K562 (cell line): Measurements from ENCODE around the gene SLC22A16. TPM values are rescaled to one million over a fixed set of nuclear protein-coding genes. Genes with fewer than 3 reads are reported as not detected.

ENCODE experiments used
- ATAC-seq: fragments of 200-7000 bp; cut with Tn5 transposase; 3 replicates; pipeline ENCODE4 v1.9.1; 2020; ENCODE audit warnings: moderate library complexity
- BruUV-seq: library from RNA; stranded (reverse); fragments of 400-500 nt; replicated peaks from 2 replicates; lab custom pipeline; 2021; lab: Mats Ljungman, UMichigan
- CTCF ChIA-PET: fragments of 300-600 bp; formaldehyde crosslinking; extraction: SDS; loops from one replicate; lab custom pipeline; 2021; ENCODE audit warnings: low intra/inter-chr PET ratio; lab: Yijun Ruan, JAX
- POLR2A ChIA-PET: fragments of 300-600, 350-650 bp; sonication (Branson Sonifier 250); formaldehyde crosslinking; extraction: SDS; loops from one replicate; lab custom pipeline; 2021; ENCODE audit warnings: antibody characterized with exemption, inconsistent platforms; lab: Yijun Ruan, JAX
- DNase-seq, 4 experiments: peaks; one replicate each; pipeline versions ENCODE4 v3.0.0 to v3.0.0-alpha.2; 2011 to 2018; ENCODE audit warnings: low spot score in 3 of 4, mixed read lengths in 3 of 4; ENCODE audit errors: extremely low read depth in 1 of 4
- FAIRE-seq: peaks from 2 replicates; lab custom pipeline; 2011; peaks lifted over from hg19 to GRCh38; lab: Jason Lieb, UNC
- H2AFZ ChIP-seq: 2 replicates; pipeline ENCODE4 v1.6.0; 2011; ENCODE audit warnings: low read depth, low read length, control low read depth, inconsistent platforms
- H3K27ac ChIP-seq: fragments of 200-600 bp; 3 replicates; pipeline ENCODE4 v1.8.0; 2011; ENCODE audit warnings: low read depth, mild to moderate bottlenecking, control low read depth, inconsistent platforms, low read length, moderate library complexity, mixed read lengths; ENCODE audit errors: extremely low read depth
- H3K27me3 ChIP-seq, 2 experiments: fragments of 300-600 bp in 1 of 2; 2 replicates in 1 of 2; 3 replicates in 1 of 2; pipeline versions ENCODE4 v1.6.0 to v1.8.0; 2011; ENCODE audit warnings: inconsistent platforms in 2 of 2, low read length in 2 of 2, mild to moderate bottlenecking in 1 of 2, mixed read lengths in 1 of 2, moderate library complexity in 1 of 2; ENCODE audit not compliant: control insufficient read depth in 2 of 2, insufficient read depth in 2 of 2
- H3K36me3 ChIP-seq: fragments of 300-600 bp; 3 replicates; pipeline ENCODE4 v1.8.0; 2011; ENCODE audit warnings: mild to moderate bottlenecking, low read length, inconsistent platforms; ENCODE audit not compliant: control insufficient read depth, insufficient read depth
- H3K4me1 ChIP-seq, 2 experiments: fragments of 200-600 bp in 1 of 2; replicated peaks in 1 of 2; 2 replicates in 1 of 2; 3 replicates in 1 of 2; pipeline versions ENCODE4 v1.5.1 to v1.8.0; 2011; ENCODE audit warnings: inconsistent platforms in 2 of 2, low read length in 2 of 2, mild to moderate bottlenecking in 1 of 2, mixed read lengths in 1 of 2, moderate library complexity in 1 of 2; ENCODE audit not compliant: control insufficient read depth in 2 of 2, insufficient read depth in 2 of 2
- H3K4me2 ChIP-seq: 2 replicates; pipeline ENCODE4 v1.6.1; 2011; ENCODE audit warnings: low read length, control low read depth, inconsistent platforms, mixed read lengths; ENCODE audit not compliant: insufficient read depth
- H3K4me3 ChIP-seq: fragments of 200-600 bp; sonication (generic), shearing (Covaris generic); 2 replicates; pipeline ENCODE4 v1.5.1; 2016; ENCODE audit warnings: control low read depth, inconsistent platforms
- H3K79me2 ChIP-seq: fragments of 200-600 bp; 3 replicates; pipeline ENCODE4 v1.8.0; 2011; ENCODE audit warnings: low read length, inconsistent platforms; ENCODE audit not compliant: control insufficient read depth, insufficient read depth
- H3K9ac ChIP-seq, 2 experiments: 2 replicates each; pipeline versions ENCODE4 v1.6.0 to v1.6.1; 2011; ENCODE audit warnings: low read depth in 2 of 2, low read length in 2 of 2, control low read depth in 1 of 2, inconsistent platforms in 1 of 2, mild to moderate bottlenecking in 1 of 2, mixed read lengths in 1 of 2; ENCODE audit not compliant: insufficient read depth in 1 of 2
- H3K9me1 ChIP-seq: one replicate; pipeline ENCODE4 v1.6.0; 2011; ENCODE audit warnings: inconsistent platforms, mild to moderate bottlenecking, low read length, moderate library complexity; ENCODE audit not compliant: control insufficient read depth, insufficient read depth
- H3K9me3 ChIP-seq: replicated peaks from 2 replicates; pipeline ENCODE4 v1.5.1; 2011; ENCODE audit warnings: low read depth, low read length, inconsistent platforms; ENCODE audit not compliant: control insufficient read depth, insufficient read depth
- H4K20me1 ChIP-seq: replicated peaks from 2 replicates; pipeline ENCODE4 v1.6.1; 2011; ENCODE audit warnings: low read length, inconsistent platforms, mixed read lengths; ENCODE audit not compliant: control insufficient read depth, insufficient read depth
- ASH1L ChIP-seq: fragments of 450-650 bp; IDR thresholded peaks from 2 replicates; pipeline ENCODE4 v1.6.1; 2018; ENCODE audit warnings: borderline replicate concordance, mild to moderate bottlenecking, low read depth; ENCODE audit not compliant: partially characterized antibody
- BRF1 ChIP-seq: IDR thresholded peaks from 3 replicates; pipeline ENCODE4 v1.6.1; 2011; ENCODE audit warnings: borderline replicate concordance, mild to moderate bottlenecking; ENCODE audit not compliant: insufficient read length; ENCODE audit errors: extremely low read depth
- GTF2E2 ChIP-seq: fragments of 200-800 bp; sonication (Bioruptor generic); IDR thresholded peaks from 2 replicates; pipeline ENCODE4 v1.6.1; 2016; ENCODE audit warnings: missing genetic modification characterization, missing compliant biosample characterization
- SIX5 ChIP-seq, 2 experiments: IDR thresholded peaks; 2 replicates each; pipeline ENCODE4 v1.6.1; 2011; ENCODE audit warnings: low read length in 2 of 2, borderline replicate concordance in 1 of 2, low read depth in 1 of 2, mild to moderate bottlenecking in 1 of 2, moderate library complexity in 1 of 2; ENCODE audit not compliant: insufficient read depth in 1 of 2
- ZNF431 ChIP-seq: sonication (generic); formaldehyde crosslinking; IDR thresholded peaks from 2 replicates; pipeline ENCODE4 v1.8.0; 2022; ENCODE audit warnings: mild to moderate bottlenecking, missing genetic modification reagents
- ZNF551 ChIP-seq: fragments of 250-450 bp; sonication (Bioruptor Pico); IDR thresholded peaks from 2 replicates; pipeline ENCODE4 v1.5.0; 2021; ENCODE audit warnings: mild to moderate bottlenecking, moderate library complexity
- WGBS: fragments of 100-300 bp; shearing (Covaris generic); methylation state at CpG from one replicate; pipeline ENCODE4 v1.1.6; 2016; ENCODE audit warnings: low coverage, mixed read lengths; ENCODE audit not compliant: insufficient coverage; ENCODE audit errors: missing lambda C conversion rate; 5-methylcytosine and 5-hydroxymethylcytosine counted together
- in situ Hi-C: fragments of 300-500 bp; cut with MboI; formaldehyde crosslinking; loops from 4 replicates; pipeline ENCODE4 v1.15.0; 2018; ENCODE audit warnings: inconsistent platforms, mixed read lengths
- intact Hi-C: fragments of 100-400 bp; cut with micrococcal nuclease; formaldehyde crosslinking; loops from 2 replicates; pipeline ENCODE4 v1.14.2; 2022
- polyA plus RNA-seq, 8 experiments: library from polyadenylated mRNA; depleted of rRNA in 4 of 8; stranded (reverse) in 5 of 8; unstranded in 3 of 8; fragments of >200 nt; fragmentation: Nextera tagmentation in 2 of 8; fragmentation: Illumina TruSeq in 1 of 8; extraction: Ambion mirVana in 2 of 8; extraction: Trizol in 1 of 8; gene quantifications; 2 replicates each; pipeline versions ENCODE4 v1.2.1 to v1.2.3, GENCODE V29; 2011 to 2014; ENCODE audit warnings: inconsistent platforms in 1 of 8, missing spikeins in 1 of 8
- total RNA-seq, 7 experiments: library from RNA; depleted of rRNA in 6 of 7; stranded (reverse); fragments of >200 nt in 6 of 7; fragmentation: Illumina TruSeq in 2 of 7; extraction: Trizol in 2 of 7; gene quantifications; 2 replicates each; pipeline versions ENCODE4 v1.2.1 to v1.2.3, GENCODE V29; 2011 to 2021; ENCODE audit warnings: low replicate concordance in 1 of 7

The SLC22A16 gene
- total and polyA plus RNA-seq, 9 of the 15 experiments (the other 6 are each of a cell fraction or from before 2014, with no cell fraction given), result not detected

GRCh38 chr6:110467566-110468140 is 8.8 kb downstream of the SLC22A16 start:
- BruUV-seq, result no TSS peak
- H4K20me1 ChIP-seq, result no peaks in the 10 kb centered on the region
- H3K9ac ChIP-seq, result no peak overlapping the region
- no peaks in the 10 kb centered on the region for H3K79me2 ChIP-seq
- intact Hi-C loops (no loop called here), in situ Hi-C loops (no loop called here)
- DNase-seq, result no peak
- H3K27me3 ChIP-seq, result peaks cover 0 to 9% of the 10 kb centered on the region in 2 experiments; a peak in 3 of 5 replicates
- no peaks in the 10 kb centered on the region for H3K4me1 ChIP-seq
- H3K9me3 ChIP-seq, result no peaks in the 10 kb centered on the region
- no peak for FAIRE-seq
- ATAC-seq, result no peak
- no peak overlapping the region for H3K4me2 ChIP-seq
- no peaks in the 10 kb centered on the region for H3K36me3 ChIP-seq
- no peak for TF ChIP-seq ZNF431 (CRISPR knock-in tag)
- TF ChIP-seq SIX5 (IDR thresholded peaks at IDR 0.05; ENCODE audit: borderline replicate concordance in 1 of 2, insufficient read depth in 1 of 2, low read depth in 1 of 2, low read length in 2 of 2), result no peak
- no peak for TF ChIP-seq ASH1L
- TF ChIP-seq BRF1, result no peak
- no peak for TF ChIP-seq GTF2E2 (tag)
- no peak for TF ChIP-seq ZNF551 (CRISPR knock-in tag)
- H3K4me3 ChIP-seq, result no peak overlapping the region
- ChIA-PET CTCF (no interaction called here), POLR2A (no interaction called here)
- 0% methylated on average over 1 of the region's 1 CpG for WGBS
- no peaks in the 10 kb centered on the region for H3K9me1 ChIP-seq
- H3K27ac ChIP-seq, result no peak overlapping the region
- H2AFZ ChIP-seq, result no peak overlapping the region
